GM13976 (cell line): ENCODE measurements around the gene DCAF17.
"Not testable (repeated sequence)": the region's sequence is repeated elsewhere in the genome, so short reads cannot be mapped to it uniquely, and the experiment has no call there.

Experiments used
- DNase-seq: peaks from one replicate; pipeline ENCODE4 v3.0.0; 2012; ENCODE audit warnings: low spot score
- in situ Hi-C: fragments of 300-500 bp; cut with MboI; formaldehyde crosslinking; loops from one replicate; pipeline ENCODE4 v1.12.0; 2022; ENCODE audit warnings: low sequenced_read_pairs, mixed read lengths, inconsistent platforms; ENCODE audit not compliant: unreplicated experiment
- TF ChIP-seq, protein P1 (sequence below): IDR thresholded peaks from 2 replicates; pipeline ENCODE4 v1.5.1; 2012; ENCODE audit warnings: borderline replicate concordance, mild to moderate bottlenecking; ENCODE audit not compliant: insufficient read depth; ENCODE audit errors: extremely low read depth, missing control alignments, control extremely low read depth

DCAF17 gene

GRCh38 chr2:171409436-171409971 lies 24.5 kb upstream of the DCAF17 start:
- no peak for DNase-seq
- in situ Hi-C loops: no loop called here

GRCh38 chr2:171410101-171410500 lies 23.9 kb upstream of the DCAF17 start:
- DNase-seq: no peak
- TF ChIP-seq, protein P1, sequence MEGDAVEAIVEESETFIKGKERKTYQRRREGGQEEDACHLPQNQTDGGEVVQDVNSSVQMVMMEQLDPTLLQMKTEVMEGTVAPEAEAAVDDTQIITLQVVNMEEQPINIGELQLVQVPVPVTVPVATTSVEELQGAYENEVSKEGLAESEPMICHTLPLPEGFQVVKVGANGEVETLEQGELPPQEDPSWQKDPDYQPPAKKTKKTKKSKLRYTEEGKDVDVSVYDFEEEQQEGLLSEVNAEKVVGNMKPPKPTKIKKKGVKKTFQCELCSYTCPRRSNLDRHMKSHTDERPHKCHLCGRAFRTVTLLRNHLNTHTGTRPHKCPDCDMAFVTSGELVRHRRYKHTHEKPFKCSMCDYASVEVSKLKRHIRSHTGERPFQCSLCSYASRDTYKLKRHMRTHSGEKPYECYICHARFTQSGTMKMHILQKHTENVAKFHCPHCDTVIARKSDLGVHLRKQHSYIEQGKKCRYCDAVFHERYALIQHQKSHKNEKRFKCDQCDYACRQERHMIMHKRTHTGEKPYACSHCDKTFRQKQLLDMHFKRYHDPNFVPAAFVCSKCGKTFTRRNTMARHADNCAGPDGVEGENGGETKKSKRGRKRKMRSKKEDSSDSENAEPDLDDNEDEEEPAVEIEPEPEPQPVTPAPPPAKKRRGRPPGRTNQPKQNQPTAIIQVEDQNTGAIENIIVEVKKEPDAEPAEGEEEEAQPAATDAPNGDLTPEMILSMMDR: no peak
- in situ Hi-C loops: loop anchor here (10.0 kb wide), 1 partner anchor 85 kb away; no protein-coding TSS in a partner anchor

More at GRCh38 chr2:171409436-171409971, 24.5 kb upstream of the DCAF17 start:
- TF ChIP-seq, protein P1: no peak

DNA sequence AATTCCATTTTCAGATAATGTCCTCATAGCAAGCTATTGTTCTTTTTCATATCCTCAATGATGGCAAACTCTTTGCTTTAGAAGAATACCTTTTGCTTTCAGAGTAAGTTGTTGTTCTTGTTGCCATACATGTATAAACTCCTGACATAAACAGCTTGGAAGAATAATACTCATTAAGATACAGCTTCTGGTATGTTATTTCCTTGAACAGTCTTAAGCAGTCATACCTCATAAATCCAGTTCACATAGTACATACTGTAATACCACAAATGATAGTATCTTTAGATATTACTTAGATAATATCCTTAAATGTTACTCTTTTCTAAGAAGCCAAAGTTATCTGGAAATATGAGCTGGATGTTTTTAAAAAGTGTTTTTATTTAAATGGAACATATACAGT lies 23.4 kb upstream of the DCAF17 start:
- TF ChIP-seq, protein P1: no peak
- in situ Hi-C loops: loop anchor here (10.0 kb wide), 1 partner anchor 86 kb away; no protein-coding TSS in a partner anchor
- DNase-seq: no peak

- in situ Hi-C loops: loop anchor here (10.0 kb wide), 1 partner anchor 86 kb away; no protein-coding TSS in a partner anchor
- DNase-seq: no peak
- TF ChIP-seq, protein P1: no peak
Observed at GRCh38 chr2:171411214-171411613, 22.8 kb upstream of the DCAF17 start.

GRCh38 chr2:171411791-171412483 lies 22.1 kb upstream of the DCAF17 start:
- TF ChIP-seq, protein P1: no peak
- no peak for DNase-seq
- in situ Hi-C loops: loop anchor here (10.0 kb wide), 1 partner anchor 87 kb away; no protein-coding TSS in a partner anchor

GRCh38 chr2:171412571-171413175 lies 21.4 kb upstream of the DCAF17 start:
- TF ChIP-seq, protein P1: no peak
- DNase-seq: no peak
- in situ Hi-C loops: loop anchor here (10.0 kb wide), 1 partner anchor 88 kb away; no protein-coding TSS in a partner anchor

DNA sequence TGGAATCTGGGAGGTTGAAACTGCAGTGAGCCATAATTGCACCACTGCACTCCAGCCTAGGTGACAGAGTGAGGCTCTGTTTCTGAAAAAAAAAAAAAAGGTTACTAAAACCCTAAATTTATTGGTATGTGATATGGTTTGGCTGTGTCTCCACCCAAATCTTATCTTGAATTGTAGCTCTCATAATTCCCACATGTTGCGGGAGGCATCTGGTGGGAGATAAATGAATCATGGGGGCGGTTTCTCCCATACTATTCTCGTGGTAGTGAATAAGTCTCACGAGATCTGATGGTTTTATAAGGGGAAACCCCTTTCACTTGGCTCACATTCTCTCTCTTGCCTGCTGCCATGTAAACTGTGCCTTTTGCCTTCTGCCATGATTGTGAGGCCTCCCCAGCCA lies 19.4 kb upstream of the DCAF17 start:
- in situ Hi-C loops: loop anchor here (5.0 to 10.0 kb wide), 2 partner anchors 90 to 257 kb away; no protein-coding TSS in a partner anchor
- not testable (repeated sequence) for DNase-seq
